Upper lobe of right lung (tissue), 1 donor: Measurements from ENCODE around the gene TAOK3. TPM values are rescaled to one million over a fixed set of nuclear protein-coding genes. Genes with fewer than 3 reads are reported as not detected.
A peak's percentile ranks its signal among the peaks of the same experiment; 100 is the strongest.

ENCODE experiments used
- ATAC-seq: fragments of 200-7000 bp; cut with Tn5 transposase; one replicate; pipeline ENCODE4 v1.9.1; 2020; ENCODE audit warnings: mild to moderate bottlenecking, moderate library complexity
- DNase-seq: peaks from one replicate; pipeline ENCODE4 v3.0.0-alpha.2; 2020
- H3K27ac ChIP-seq: fragments of 200-600 bp; one replicate; pipeline ENCODE4 v1.8.0; 2022
- H3K27me3 ChIP-seq: fragments of 200-600 bp; one replicate; pipeline ENCODE4 v1.8.0; 2022; ENCODE audit warnings: mild to moderate bottlenecking
- H3K36me3 ChIP-seq: fragments of 200-600 bp; one replicate; pipeline ENCODE4 v1.8.0; 2022
- H3K4me1 ChIP-seq: fragments of 200-600 bp; one replicate; pipeline ENCODE4 v1.8.0; 2022
- H3K4me3 ChIP-seq: fragments of 200-600 bp; one replicate; pipeline ENCODE4 v1.8.0; 2022; ENCODE audit warnings: mild to moderate bottlenecking
- H3K9me3 ChIP-seq: fragments of 200-600 bp; one replicate; pipeline ENCODE4 v1.8.0; 2022
- intact Hi-C: fragments of 100-400 bp; cut with DNase I; formaldehyde crosslinking; loops from one replicate; pipeline ENCODE4 v1.11.0; 2022
- total RNA-seq: library from RNA; stranded (reverse); fragmentation: NEBNext Ultra II Directional; extraction: Animal tissue kit (Norgen Biotek cat#: 25700); gene quantifications from one replicate; pipeline ENCODE4 v1.2.1, GENCODE V29; 2021
- TF ChIP-seq, protein P1 (sequence below): fragments of 200-600 bp; IDR thresholded peaks from one replicate; pipeline ENCODE4 v1.8.0; 2022; ENCODE audit warnings: antibody characterized with exemption
- donor health status: DM: no; HTN: yes; CAD: no; lungs with severe emphysema.

TAOK3 gene
- total RNA-seq, 1 donor from 2014 or later: 64.1 TPM

DNA sequence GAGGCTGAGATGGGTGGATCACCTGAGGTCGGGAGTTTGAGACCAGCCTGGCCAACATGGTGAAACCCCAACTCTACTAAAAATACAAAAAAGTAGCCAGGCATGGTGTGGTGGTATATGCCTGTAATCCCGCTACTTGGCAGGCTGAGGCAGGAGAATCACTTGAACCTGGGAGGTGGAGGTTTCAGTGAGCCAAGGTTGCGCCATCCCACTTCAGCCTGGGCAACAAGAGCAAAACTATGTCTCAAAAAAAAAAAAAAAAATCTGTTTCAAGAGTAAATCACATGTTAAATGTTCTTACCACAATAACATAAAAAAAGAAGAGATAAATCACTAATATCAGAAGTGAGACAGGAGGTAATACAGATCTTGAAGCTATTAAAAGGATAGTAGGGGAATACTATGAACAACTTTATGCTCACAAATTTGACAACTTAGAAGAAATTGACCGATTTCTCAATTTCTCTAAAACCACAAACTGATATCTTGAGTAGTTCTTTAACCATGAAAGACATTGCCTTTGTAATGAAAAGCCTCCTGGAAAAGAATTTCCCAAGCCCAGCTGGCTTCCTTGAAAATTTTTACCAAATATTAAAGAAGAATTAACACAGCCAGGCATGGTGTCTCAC is 37.7 kb downstream of the TAOK3 start:
- no peaks in the 10 kb centered on the region for H3K36me3 ChIP-seq
- H3K4me1 ChIP-seq: peaks cover 22% of the 10 kb centered on the region
- H3K9me3 ChIP-seq: no peaks in the 10 kb centered on the region
- intact Hi-C loops: no loop called here
- no peak overlapping the region for H3K4me3 ChIP-seq
- DNase-seq (peak; percentile 83), ATAC-seq (peak; percentile 38)
- no peak overlapping the region for H3K27ac ChIP-seq
- no peaks in the 10 kb centered on the region for H3K27me3 ChIP-seq
- TF ChIP-seq, protein P1, sequence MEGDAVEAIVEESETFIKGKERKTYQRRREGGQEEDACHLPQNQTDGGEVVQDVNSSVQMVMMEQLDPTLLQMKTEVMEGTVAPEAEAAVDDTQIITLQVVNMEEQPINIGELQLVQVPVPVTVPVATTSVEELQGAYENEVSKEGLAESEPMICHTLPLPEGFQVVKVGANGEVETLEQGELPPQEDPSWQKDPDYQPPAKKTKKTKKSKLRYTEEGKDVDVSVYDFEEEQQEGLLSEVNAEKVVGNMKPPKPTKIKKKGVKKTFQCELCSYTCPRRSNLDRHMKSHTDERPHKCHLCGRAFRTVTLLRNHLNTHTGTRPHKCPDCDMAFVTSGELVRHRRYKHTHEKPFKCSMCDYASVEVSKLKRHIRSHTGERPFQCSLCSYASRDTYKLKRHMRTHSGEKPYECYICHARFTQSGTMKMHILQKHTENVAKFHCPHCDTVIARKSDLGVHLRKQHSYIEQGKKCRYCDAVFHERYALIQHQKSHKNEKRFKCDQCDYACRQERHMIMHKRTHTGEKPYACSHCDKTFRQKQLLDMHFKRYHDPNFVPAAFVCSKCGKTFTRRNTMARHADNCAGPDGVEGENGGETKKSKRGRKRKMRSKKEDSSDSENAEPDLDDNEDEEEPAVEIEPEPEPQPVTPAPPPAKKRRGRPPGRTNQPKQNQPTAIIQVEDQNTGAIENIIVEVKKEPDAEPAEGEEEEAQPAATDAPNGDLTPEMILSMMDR: no peak

DNA sequence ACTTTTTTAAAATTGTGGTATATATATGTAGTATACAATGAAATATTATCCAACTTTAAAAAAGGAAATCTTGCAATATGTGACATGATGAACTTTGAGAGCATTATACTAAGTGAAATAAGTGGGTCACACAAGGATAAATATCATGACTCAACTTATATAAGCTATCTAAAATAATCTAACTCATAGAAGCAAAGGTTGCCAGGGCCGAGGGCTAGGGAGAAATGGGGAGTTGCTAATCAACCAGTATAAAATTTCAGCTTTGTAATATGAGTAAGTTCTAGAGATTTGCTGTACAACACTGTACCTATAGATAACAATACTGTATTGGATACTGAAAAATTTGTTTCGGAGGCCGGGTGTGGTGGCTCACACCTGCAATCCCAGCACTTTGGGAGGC is 38.5 kb downstream of the TAOK3 start:
- TF ChIP-seq, protein P1: no peak
- DNase-seq (no peak), ATAC-seq (no peak)
- Histone ChIP-seq H3K4me1 (peaks cover 27% of the 10 kb centered on the region), H3K36me3 (no peaks in the 10 kb centered on the region), H3K27me3 (no peaks in the 10 kb centered on the region), H3K4me3 (no peak overlapping the region), H3K9me3 (no peaks in the 10 kb centered on the region), H3K27ac (no peak overlapping the region)
- intact Hi-C loops: no loop called here

DNA sequence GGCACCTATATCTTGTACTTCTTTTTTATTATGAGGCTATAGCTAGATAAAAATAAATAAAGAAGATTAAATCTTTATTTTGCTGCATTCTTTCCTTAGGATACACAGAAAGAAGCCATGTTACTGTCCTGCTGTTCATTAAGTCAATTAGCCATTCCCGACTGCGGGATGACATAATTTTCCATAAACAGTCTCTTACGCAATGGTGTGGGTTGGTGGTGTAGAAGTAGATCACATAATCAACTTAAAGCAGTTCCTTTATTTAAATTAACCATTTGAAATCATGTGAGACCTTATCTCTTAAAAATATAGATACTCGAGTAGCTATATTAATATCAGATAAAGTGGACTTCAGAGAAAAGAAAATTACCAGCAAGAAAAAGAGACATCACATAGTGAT is 40.2 kb downstream of the TAOK3 start:
- intact Hi-C loops: no loop called here
- no peak for DNase-seq
- Histone ChIP-seq H3K4me1 (peaks cover 40% of the 10 kb centered on the region), H3K4me3 (no peak overlapping the region), H3K9me3 (no peaks in the 10 kb centered on the region), H3K27me3 (no peaks in the 10 kb centered on the region), H3K36me3 (no peaks in the 10 kb centered on the region), H3K27ac (no peak overlapping the region)
- ATAC-seq: no peak
- TF ChIP-seq, protein P1: no peak

DNA sequence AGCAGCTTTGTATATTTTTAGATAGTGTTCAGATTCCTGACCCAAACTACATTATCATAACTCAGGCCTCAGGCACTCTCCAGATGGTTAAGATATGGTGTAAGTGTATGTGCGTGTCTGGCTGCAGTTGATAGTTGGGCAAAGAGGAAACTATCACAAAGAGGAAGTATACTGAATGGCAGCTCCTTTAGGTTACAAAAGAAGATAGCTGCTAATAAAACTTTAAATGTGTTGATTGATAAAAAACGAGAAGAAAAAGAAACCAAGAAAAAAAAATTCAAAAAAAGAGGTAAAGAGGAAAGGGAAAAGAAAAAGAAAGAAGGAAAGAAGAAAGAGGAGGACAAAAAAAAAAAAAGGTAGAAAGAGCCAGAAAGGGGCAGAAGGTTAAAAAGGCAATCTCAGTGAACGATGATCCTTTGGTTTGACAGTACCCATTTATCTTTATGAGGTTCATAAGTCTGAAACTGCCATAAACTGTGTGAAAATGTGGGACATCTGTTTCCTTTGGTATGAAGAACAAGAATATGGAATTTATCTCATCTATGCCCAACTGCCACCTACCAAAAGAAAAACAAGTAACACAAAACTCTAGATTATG is 42.2 kb downstream of the TAOK3 start:
- DNase-seq: no peak
- Histone ChIP-seq H3K9me3 (no peaks in the 10 kb centered on the region), H3K4me1 (peaks cover 38% of the 10 kb centered on the region), H3K27me3 (no peaks in the 10 kb centered on the region), H3K27ac (no peak overlapping the region), H3K4me3 (no peak overlapping the region), H3K36me3 (no peaks in the 10 kb centered on the region)
- intact Hi-C loops: no loop called here
- TF ChIP-seq, protein P1: no peak
- ATAC-seq: peak; percentile 93

- Histone ChIP-seq H3K4me1 (peaks cover 38% of the 10 kb centered on the region), H3K27me3 (no peaks in the 10 kb centered on the region), H3K9me3 (no peaks in the 10 kb centered on the region), H3K4me3 (no peak overlapping the region), H3K27ac (no peak overlapping the region), H3K36me3 (no peaks in the 10 kb centered on the region)
- intact Hi-C loops: no loop called here
- TF ChIP-seq, protein P1: no peak
- ATAC-seq (no peak), DNase-seq (no peak)
Measured at GRCh38 chr12:118328486-118329330, 44.0 kb downstream of the TAOK3 start.
